ENCODE results near the gene AHNAK. TPM values are rescaled to one million over a fixed set of nuclear protein-coding genes. Genes with fewer than 3 reads are reported as not detected.

AHNAK gene
- polyA plus RNA-seq, 1 experiment, result 231 TPM

DNA sequence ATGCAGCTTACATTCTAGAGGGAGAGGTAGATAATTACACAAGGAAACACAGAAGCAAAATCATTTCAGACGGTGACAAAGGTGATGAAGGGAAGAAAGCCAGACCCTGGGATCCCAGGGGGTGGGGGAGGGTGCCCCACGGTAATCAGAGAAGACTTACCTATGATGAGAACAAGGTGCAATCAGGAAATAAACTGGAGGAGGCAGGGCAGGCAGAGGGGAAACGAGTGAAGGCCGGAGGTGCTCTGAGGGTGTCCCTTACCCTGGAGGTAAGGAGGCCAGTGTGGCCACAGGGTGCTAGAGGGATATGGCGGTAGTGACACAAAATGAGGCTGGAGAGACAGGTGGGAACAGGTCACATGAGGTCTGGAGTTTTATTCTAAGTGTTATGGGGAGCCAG lies 141.7 kb downstream of the AHNAK start:
- Histone ChIP-seq H3K27ac (ENCODE audit: low read depth, low read length) (no peak overlapping the region), H3K9me3 (ENCODE audit: control insufficient read depth, insufficient read depth, low read length) (no peaks in the 10 kb centered on the region), H3K4me3 (ENCODE audit: low read depth, low read length) (no peak overlapping the region), H3K27me3 (ENCODE audit: control insufficient read depth, insufficient read depth, low read length) (peaks cover 10% of the 10 kb centered on the region)
- ChIA-PET CTCF (no interaction called here), POLR2A (no interaction called here)
- DNase-seq (ENCODE audit: low read depth, low spot score), result no peak
- no peak for TF ChIP-seq CTCF (IDR thresholded peaks at IDR 0.05; ENCODE audit: low read depth, low read length)

DNA sequence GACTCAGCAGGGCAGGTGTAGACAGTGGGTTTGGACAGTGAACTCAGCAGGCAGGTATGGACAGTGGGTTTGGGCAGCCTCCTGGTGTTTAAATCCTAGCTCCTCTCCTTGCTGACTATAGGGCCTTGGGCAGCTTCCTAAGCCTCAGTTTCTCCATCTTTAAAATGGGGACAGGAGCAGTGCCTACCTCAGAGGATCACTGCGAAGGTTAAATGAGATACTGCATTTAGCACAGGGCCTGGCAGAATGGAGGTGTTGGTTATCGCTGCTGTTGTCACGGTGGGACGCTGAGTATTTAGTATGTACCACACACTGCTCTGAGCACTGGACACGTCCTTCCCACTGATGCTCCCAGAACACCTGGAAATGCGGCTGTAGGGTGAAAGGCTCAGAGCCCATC lies 142.2 kb downstream of the AHNAK start:
- CTCF ChIA-PET, result interaction anchor here (1.4 kb wide), 1 partner anchor 20 kb away, joined by 5 read pairs; no protein-coding TSS in a partner anchor
- no peaks in the 10 kb centered on the region for H3K9me3 ChIP-seq (ENCODE audit: control insufficient read depth, insufficient read depth, low read length)

DNA sequence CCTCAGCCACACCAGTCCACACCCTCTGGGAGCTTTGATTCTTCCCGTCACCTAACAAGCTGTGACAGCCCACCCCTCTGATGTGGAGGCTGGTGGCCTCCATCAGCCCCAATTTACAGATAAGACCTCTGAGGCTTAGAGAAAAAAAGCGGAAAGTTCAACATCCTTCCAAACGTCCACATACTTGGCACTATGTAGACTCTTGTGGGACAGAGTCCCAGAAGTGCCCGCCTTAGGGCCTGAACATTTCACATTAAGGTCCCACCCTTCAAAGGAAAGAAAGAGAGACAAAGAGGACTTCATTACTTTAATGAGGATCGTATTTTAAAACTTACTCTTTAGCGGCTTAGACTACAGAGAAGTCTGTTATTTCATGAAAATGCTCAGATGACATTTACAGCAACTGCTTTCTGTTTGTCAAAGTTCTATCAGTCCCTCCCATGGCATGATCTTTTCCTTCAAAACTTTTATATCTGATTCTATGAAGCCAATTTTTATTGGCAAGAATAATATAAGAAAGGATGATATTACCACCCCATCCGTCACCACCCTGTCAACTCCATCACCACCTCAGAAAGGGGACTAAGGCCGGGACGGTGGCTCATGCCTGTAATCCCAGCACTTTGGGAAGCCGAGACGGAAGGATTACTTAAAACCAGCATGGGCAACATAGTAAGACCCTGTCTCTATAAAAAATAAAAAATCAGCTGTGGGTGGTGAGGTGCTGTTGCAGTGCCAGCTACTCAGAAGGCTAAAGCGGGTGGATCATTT lies 143.5 kb downstream of the AHNAK start:
- DNase-seq (ENCODE audit: low read depth, low spot score), result no peak
- no peaks in the 10 kb centered on the region for H3K9me3 ChIP-seq (ENCODE audit: control insufficient read depth, insufficient read depth, low read length)
- no peak overlapping the region for H3K4me3 ChIP-seq (ENCODE audit: low read depth, low read length)
- no peak for TF ChIP-seq CTCF (IDR thresholded peaks at IDR 0.05; ENCODE audit: low read depth, low read length)
- ChIA-PET CTCF (interaction anchor here (1.1 to 5.1 kb wide), 4 partner anchors 21 to 158 kb away, joined by 3 to 39 read pairs (median 20); no protein-coding TSS in a partner anchor), POLR2A (no interaction called here)
- peaks cover 10% of the 10 kb centered on the region for H3K27me3 ChIP-seq (ENCODE audit: control insufficient read depth, insufficient read depth, low read length)
- no peak overlapping the region for H3K27ac ChIP-seq (ENCODE audit: low read depth, low read length)

More for the DNA sequence above, 142.2 kb downstream of the AHNAK start:
- POLR2A ChIA-PET, result no interaction called here
- Histone ChIP-seq H3K27me3 (ENCODE audit: control insufficient read depth, insufficient read depth, low read length) (peaks cover 10% of the 10 kb centered on the region), H3K4me3 (ENCODE audit: low read depth, low read length) (no peak overlapping the region), H3K27ac (ENCODE audit: low read depth, low read length) (no peak overlapping the region)
- no peak for DNase-seq (ENCODE audit: low read depth, low spot score)
- no peak for TF ChIP-seq CTCF (IDR thresholded peaks at IDR 0.05; ENCODE audit: low read depth, low read length)

GRCh38 chr11:62402226-62402959 lies 144.2 kb downstream of the AHNAK start:
- Histone ChIP-seq H3K27me3 (ENCODE audit: control insufficient read depth, insufficient read depth, low read length) (peaks cover 10% of the 10 kb centered on the region), H3K27ac (ENCODE audit: low read depth, low read length) (no peak overlapping the region), H3K4me3 (ENCODE audit: low read depth, low read length) (no peak overlapping the region), H3K9me3 (ENCODE audit: control insufficient read depth, insufficient read depth, low read length) (no peaks in the 10 kb centered on the region)
- CTCF ChIA-PET, result interaction anchor here (1.1 to 5.1 kb wide), 3 partner anchors 22 to 159 kb away, joined by 3 to 39 read pairs (median 34); no protein-coding TSS in a partner anchor
- TF ChIP-seq CTCF (IDR thresholded peaks at IDR 0.05; ENCODE audit: low read depth, low read length), result no peak
- POLR2A ChIA-PET, result interaction anchor here (1.5 to 1.9 kb wide), 2 partner anchors 171 to 439 kb away, joined by 5 read pairs; partner anchors contain the start of gene EEF1G
- no peak for DNase-seq (ENCODE audit: low read depth, low spot score)
